A673 (cell line): Measurements from ENCODE around the gene SPRED3. TPM values are rescaled to one million over a fixed set of nuclear protein-coding genes. Genes with fewer than 3 reads are reported as not detected.

ENCODE experiments used
- BruUV-seq: library from RNA; stranded (reverse); fragments of 400-500 nt; replicated peaks from 2 replicates; lab custom pipeline; 2021; lab: Mats Ljungman, UMichigan
- CTCF ChIA-PET: fragments of 300-600 bp; sonication (Branson Sonifier 250); formaldehyde crosslinking; loops from one replicate; lab custom pipeline; 2022; ENCODE audit warnings: antibody characterized with exemption; lab: Charles Lee
- POLR2A ChIA-PET: fragments of 300-600 bp; sonication (Branson Sonifier 250); formaldehyde crosslinking; loops from one replicate; lab custom pipeline; 2022; ENCODE audit warnings: antibody characterized with exemption; ENCODE audit not compliant: low non-redundant PET; lab: Charles Lee
- DNase-seq: peaks from one replicate; pipeline ENCODE4 v3.0.0-alpha.2; 2015; ENCODE audit warnings: low spot score
- H3K27ac ChIP-seq: fragments of 200-600 bp; sonication (generic); 2 replicates; pipeline ENCODE4 v1.5.1; 2016; ENCODE audit warnings: mixed run types, low read depth, mild to moderate bottlenecking, mixed read lengths, antibody characterized with exemption, low read length; ENCODE audit not compliant: poor library complexity, severe bottlenecking
- H3K27me3 ChIP-seq: fragments of 200-600 bp; sonication (generic); replicated peaks from 2 replicates; pipeline ENCODE4 v1.6.1; 2017; ENCODE audit warnings: mixed run types, low read depth, mild to moderate bottlenecking, mixed read lengths, antibody characterized with exemption, low read length; ENCODE audit not compliant: insufficient read depth, poor library complexity
- H3K36me3 ChIP-seq: fragments of 200-600 bp; sonication (generic); 2 replicates; pipeline ENCODE4 v1.6.1; 2016; ENCODE audit warnings: mixed run types, mild to moderate bottlenecking, mixed read lengths, antibody characterized with exemption, low read length; ENCODE audit not compliant: insufficient read depth, poor library complexity, severe bottlenecking
- H3K4me1 ChIP-seq: fragments of 200-600 bp; sonication (generic); 2 replicates; pipeline ENCODE4 v1.6.1; 2017; ENCODE audit warnings: mixed run types, mild to moderate bottlenecking, mixed read lengths, antibody characterized with exemption, low read length; ENCODE audit not compliant: insufficient read depth, poor library complexity, severe bottlenecking
- H3K4me3 ChIP-seq: fragments of 200-600 bp; sonication (generic); 2 replicates; pipeline ENCODE4 v1.5.1; 2016; ENCODE audit warnings: low read depth, mixed run types, mild to moderate bottlenecking, mixed read lengths, low read length; ENCODE audit not compliant: poor library complexity, severe bottlenecking
- H3K9me3 ChIP-seq: fragments of 200-600 bp; sonication (generic); 2 replicates; pipeline ENCODE4 v1.6.1; 2016; ENCODE audit warnings: mixed run types, low read depth, mild to moderate bottlenecking, mixed read lengths, antibody characterized with exemption, low read length; ENCODE audit not compliant: poor library complexity, severe bottlenecking
- EZH2 ChIP-seq: fragments of 200-600 bp; sonication (generic); IDR thresholded peaks from 2 replicates; pipeline ENCODE4 v1.6.1; 2017; ENCODE audit warnings: borderline replicate concordance, low read depth, mild to moderate bottlenecking, mixed read lengths, antibody characterized with exemption, low read length; ENCODE audit not compliant: poor library complexity, severe bottlenecking
- intact Hi-C: fragments of 100-400 bp; cut with micrococcal nuclease; formaldehyde crosslinking; loops from one replicate; pipeline ENCODE4 v1.10.0; 2022; ENCODE audit not compliant: unreplicated experiment
- total RNA-seq: library from RNA; stranded (reverse); gene quantifications from 2 replicates; pipeline ENCODE4 v1.2.3, GENCODE V29; 2021
- TF ChIP-seq, protein P1 (sequence below): fragments of 300-800, 200-600 bp; sonication (generic); conservative IDR thresholded peaks from 2 replicates; pipeline ENCODE4 v1.5.1; 2017; ENCODE audit warnings: low read depth, mild to moderate bottlenecking, antibody characterized with exemption, low read length, moderate library complexity, mixed read lengths

SPRED3 gene
- total RNA-seq, 1 experiment from 2014 or later, result 6.2 TPM

GRCh38 chr19:38377052-38377451, 11.4 kb upstream of the SPRED3 start:
- POLR2A ChIA-PET, result no interaction called here
- Histone ChIP-seq H3K27me3 (no peaks in the 10 kb centered on the region), H3K36me3 (peaks cover 45% of the 10 kb centered on the region), H3K27ac (no peak overlapping the region), H3K9me3 (no peaks in the 10 kb centered on the region), H3K4me3 (no peak overlapping the region), H3K4me1 (peaks cover 10% of the 10 kb centered on the region)
- CTCF ChIA-PET, result no interaction called here
- intact Hi-C loops, result no loop called here
- TF ChIP-seq, protein P1, sequence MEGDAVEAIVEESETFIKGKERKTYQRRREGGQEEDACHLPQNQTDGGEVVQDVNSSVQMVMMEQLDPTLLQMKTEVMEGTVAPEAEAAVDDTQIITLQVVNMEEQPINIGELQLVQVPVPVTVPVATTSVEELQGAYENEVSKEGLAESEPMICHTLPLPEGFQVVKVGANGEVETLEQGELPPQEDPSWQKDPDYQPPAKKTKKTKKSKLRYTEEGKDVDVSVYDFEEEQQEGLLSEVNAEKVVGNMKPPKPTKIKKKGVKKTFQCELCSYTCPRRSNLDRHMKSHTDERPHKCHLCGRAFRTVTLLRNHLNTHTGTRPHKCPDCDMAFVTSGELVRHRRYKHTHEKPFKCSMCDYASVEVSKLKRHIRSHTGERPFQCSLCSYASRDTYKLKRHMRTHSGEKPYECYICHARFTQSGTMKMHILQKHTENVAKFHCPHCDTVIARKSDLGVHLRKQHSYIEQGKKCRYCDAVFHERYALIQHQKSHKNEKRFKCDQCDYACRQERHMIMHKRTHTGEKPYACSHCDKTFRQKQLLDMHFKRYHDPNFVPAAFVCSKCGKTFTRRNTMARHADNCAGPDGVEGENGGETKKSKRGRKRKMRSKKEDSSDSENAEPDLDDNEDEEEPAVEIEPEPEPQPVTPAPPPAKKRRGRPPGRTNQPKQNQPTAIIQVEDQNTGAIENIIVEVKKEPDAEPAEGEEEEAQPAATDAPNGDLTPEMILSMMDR, result no peak
- TF ChIP-seq EZH2, result no peak
- BruUV-seq, result no TSS peak
- DNase-seq, result no peak

- Histone ChIP-seq H3K4me1 (peaks cover 10% of the 10 kb centered on the region), H3K4me3 (no peak overlapping the region), H3K36me3 (peaks cover 62% of the 10 kb centered on the region), H3K9me3 (no peaks in the 10 kb centered on the region), H3K27ac (no peak overlapping the region), H3K27me3 (no peaks in the 10 kb centered on the region)
- no TSS peak for BruUV-seq
- TF ChIP-seq EZH2, result no peak
- TF ChIP-seq, protein P1, result no peak
- POLR2A ChIA-PET, result no interaction called here
- intact Hi-C loops, result no loop called here
- CTCF ChIA-PET, result no interaction called here
- DNase-seq, result no peak
Measured at GRCh38 chr19:38378866-38379265, 9.6 kb upstream of the SPRED3 start.

DNA sequence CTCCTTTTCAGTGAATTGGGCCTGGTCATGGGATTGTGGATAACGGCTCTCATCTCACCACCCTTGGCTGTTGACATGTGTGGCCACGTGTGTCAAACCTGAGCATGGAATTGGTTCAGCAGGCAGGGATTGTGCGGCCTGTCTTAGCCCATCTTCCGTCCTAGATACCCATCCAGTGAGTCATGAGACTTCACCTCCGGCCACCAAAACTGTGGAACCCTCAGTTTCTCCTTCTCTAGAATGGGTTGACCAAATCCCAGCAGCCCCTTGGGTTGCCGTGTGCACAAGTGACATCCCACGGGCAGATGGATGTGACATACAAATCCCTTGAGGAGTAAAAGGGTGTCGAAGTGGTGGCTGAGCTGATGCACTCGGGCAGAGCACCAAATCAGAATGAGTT, 7.4 kb upstream of the SPRED3 start:
- ChIA-PET CTCF (no interaction called here), POLR2A (no interaction called here)
- Histone ChIP-seq H3K27ac (no peak overlapping the region), H3K4me1 (peaks cover 3% of the 10 kb centered on the region), H3K36me3 (peaks cover 71% of the 10 kb centered on the region), H3K4me3 (no peak overlapping the region), H3K27me3 (no peaks in the 10 kb centered on the region), H3K9me3 (no peaks in the 10 kb centered on the region)
- no peak for TF ChIP-seq EZH2
- TF ChIP-seq, protein P1, result no peak
- no peak for DNase-seq
- intact Hi-C loops, result no loop called here
- no TSS peak for BruUV-seq
